ENCODE data around the gene ACOXL. TPM values are rescaled to one million over a fixed set of nuclear protein-coding genes. Genes with fewer than 3 reads are reported as not detected.

The ACOXL gene
- total and polyA plus RNA-seq, 2 of the 8 experiments (the other 6 are each of a cell fraction or from before 2014, with no cell fraction given) = 11.4 to 20.6 TPM

DNA sequence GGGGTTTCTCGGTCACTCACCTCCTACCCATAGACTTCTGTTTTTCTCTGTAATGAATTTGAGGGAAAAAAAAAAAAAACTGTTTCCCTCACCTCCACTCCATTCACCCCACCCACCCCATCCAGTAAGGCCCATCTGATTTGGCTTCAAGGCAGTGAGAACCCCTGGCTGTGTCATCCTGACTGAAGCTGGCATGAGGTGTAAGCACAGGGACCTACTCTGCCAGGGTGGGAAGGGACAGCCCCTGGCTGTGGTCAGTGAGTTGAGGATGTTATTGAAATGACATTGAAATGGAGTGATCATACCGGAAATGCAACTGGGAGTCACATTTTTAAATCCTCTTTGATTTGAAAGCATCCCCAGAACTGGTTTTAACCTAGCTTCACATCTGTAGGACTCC, 369.2 kb downstream of the ACOXL start (continued):
- no peak for TF ChIP-seq TBP (IDR thresholded peaks at IDR 0.05; ENCODE audit: low read depth, low read length)
- no peak for TF ChIP-seq MAFK (IDR thresholded peaks at IDR 0.05; ENCODE audit: low read depth, low read length)
